Embryonic facial prominence (tissue), 1 donor: ENCODE results near the gene NEDD9.

ENCODE experiments used
- DNase-seq: peaks from one replicate; pipeline ENCODE4 v3.0.0-alpha.2; 2016; ENCODE audit errors: extremely low spot score

The NEDD9 gene

DNA sequence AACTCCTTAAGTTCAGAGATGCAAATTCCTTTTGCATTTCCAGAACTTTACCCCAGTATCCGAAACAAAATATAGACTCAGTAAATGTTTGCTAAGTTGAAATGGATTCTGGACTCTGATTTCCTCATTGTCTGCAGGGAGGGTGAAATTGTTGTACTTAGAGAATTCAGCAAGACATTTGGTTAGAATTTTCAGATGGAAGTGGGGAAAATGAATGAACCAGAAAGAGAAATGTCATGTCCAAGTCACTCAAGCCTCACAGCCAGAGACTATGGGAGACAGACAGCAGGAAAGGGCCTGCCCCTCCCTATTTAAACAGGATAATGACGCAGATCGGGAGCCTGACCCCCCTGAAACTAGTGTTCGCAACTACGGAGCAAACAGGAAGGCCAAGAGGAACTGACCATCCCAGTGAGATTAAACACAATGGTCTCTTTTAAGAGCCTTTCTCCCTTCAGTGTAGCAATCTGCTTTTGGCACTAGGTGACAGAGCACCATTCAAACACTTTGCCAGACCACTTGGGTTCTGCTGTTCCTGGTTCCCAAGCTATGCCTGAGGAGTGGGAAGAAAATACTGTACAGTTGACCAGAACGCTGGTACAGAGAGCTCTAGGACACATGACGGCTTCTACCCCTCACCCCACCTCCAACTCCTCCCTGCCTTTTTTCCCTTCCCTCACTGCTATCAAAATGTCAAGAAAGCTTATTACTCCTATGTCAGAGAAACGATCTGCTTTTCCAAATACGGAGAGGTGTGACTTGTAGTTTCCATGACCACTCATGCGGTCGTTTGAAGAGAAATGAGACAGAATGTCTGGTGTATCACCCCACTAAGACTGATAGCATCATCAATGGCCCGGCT lies 13.7 kb downstream of the NEDD9 start:
- DNase-seq, result no peak

- DNase-seq, result no peak
Observed at GRCh38 chr6:11218102-11218442, 14.4 kb downstream of the NEDD9 start.

- no peak for DNase-seq
Observed at GRCh38 chr6:11217360-11218101, 14.9 kb downstream of the NEDD9 start.

- DNase-seq, result no peak
Observed at GRCh38 chr6:11215773-11216172, 16.7 kb downstream of the NEDD9 start.

DNA sequence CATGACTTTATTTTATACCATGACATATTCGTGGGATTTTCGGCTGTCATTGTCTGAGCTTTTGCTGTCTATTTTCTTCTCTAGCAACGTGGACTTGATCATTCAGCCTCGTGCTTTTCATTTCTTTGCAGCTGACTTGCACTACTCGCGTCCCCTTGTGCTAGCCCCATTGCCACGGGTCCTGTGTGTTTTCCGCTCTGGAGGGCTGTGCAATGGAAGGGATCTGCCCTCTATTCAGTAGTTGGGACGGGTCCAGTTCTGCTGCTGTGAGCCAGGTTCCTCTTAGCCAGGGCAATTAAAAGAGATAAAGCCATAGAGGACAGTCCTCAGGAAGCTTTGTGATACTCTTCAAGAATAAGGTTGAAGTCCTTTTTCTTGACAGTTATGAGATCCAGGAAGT lies 17.6 kb downstream of the NEDD9 start:
- DNase-seq, result no peak

DNA sequence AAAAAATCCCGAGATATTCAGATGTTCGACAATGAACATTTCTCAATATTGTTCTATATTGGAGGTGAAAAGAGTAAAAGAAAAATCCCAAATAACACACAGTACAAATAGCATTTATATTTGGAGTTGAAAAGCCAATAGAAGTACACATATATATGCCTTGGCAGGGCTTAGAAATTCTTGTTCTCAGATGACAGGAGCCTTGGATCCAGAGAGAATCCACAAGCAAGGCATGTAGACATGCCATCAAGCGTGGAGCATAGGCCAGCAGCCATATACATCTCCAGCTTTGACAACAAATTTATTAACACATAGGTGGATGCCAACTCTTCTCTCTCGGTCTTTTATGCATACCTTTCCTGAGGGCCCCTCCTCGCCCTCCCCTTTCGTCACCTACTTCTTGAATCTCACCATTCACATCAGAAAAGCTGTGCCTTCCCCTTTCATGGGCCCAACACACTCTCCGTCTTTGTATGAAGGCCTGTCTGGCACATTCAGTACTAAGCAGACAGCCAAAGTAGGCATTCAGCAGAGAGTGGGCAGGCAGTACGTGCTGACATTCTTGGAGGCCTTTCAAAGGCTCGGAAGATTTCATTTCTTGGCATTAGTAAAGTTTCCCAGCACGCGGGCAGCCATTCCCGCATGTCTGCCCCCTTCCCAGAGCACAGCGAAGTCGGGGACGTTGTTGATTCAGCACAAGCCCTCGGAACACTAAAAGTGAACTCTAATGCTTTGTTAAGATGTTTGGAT lies 18.2 kb downstream of the NEDD9 start:
- DNase-seq, result no peak

DNA sequence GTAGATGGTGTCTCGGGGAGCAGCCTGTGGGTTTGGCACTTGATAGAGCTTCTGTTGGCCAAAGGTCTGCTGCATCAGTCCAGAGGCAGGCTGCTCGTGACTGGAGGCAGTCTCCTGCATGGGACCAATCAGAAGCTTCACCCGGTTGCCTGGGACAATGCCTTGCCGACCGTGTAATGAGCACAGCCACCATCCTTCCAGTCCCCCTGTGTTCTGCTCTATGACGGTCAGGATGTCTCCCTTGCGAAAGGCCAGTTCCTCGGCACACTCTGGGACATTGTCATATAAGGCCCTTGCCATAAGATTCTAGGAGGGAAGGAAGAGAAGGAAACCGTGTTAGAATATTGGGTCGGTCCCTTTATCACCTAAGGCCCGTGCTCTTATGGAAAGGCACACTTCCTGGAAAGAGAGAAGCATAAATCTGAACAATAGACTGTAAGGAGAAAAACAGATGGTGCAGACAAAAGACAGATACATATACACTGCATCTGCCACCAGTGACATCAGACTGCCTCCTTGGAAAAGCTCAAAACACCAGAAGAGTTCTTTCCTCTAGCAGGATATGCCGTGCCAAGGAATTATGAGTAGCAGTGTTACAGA lies 18.9 kb downstream of the NEDD9 start:
- DNase-seq, result no peak

- DNase-seq, result no peak
Observed at GRCh38 chr6:11212664-11213063, 19.8 kb downstream of the NEDD9 start.

GRCh38 chr6:11211254-11211653 lies 21.2 kb downstream of the NEDD9 start:
- DNase-seq, result no peak

GRCh38 chr6:11210386-11211138 lies 21.9 kb downstream of the NEDD9 start:
- no peak for DNase-seq

DNA sequence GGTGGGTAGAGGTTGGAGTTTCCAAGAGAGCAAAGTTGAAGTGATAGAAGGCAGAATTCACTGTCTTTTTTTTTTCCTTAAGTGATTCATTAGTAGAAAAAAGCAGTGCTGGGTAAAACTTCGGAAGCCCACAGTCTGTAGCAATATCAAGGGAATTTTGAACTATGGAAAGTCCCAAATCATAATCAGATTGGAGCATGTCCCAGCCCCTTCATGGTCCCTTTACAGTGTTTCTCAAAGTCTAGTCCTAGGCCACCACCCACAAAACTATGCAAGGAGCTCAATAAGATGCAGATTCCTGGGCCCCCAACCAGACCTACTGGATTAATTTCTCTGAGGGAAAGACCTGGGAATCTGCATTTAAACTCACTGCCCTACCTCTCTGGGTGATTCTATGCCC lies 22.6 kb downstream of the NEDD9 start:
- DNase-seq, result no peak

DNA sequence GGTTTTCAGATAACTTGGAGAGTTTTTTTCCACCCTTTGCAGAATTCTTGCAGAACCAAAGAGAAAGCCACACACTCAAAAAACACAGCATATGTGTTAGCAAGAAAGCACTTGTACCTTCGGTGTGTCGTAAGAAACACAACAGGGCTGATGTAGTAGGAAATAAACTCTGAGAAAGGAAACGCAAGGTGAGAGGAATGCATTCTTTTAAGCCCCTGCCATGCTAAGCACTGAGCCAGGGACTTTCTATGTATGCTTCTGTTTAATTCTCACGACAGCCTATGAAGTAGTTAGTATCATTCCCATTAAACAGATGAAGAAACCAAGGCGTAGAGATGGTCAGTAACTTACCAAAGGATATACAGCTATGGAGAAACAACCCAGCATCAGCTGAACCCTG lies 23.1 kb downstream of the NEDD9 start:
- no peak for DNase-seq

- no peak for DNase-seq
Observed at GRCh38 chr6:11208854-11209253, 23.6 kb downstream of the NEDD9 start.

- DNase-seq, result no peak
Observed at GRCh38 chr6:11208267-11208666, 24.2 kb downstream of the NEDD9 start.

GRCh38 chr6:11207199-11207968 lies 25.1 kb downstream of the NEDD9 start:
- DNase-seq, result no peak

GRCh38 chr6:11206576-11206975 lies 25.9 kb downstream of the NEDD9 start:
- DNase-seq, result no peak

DNA sequence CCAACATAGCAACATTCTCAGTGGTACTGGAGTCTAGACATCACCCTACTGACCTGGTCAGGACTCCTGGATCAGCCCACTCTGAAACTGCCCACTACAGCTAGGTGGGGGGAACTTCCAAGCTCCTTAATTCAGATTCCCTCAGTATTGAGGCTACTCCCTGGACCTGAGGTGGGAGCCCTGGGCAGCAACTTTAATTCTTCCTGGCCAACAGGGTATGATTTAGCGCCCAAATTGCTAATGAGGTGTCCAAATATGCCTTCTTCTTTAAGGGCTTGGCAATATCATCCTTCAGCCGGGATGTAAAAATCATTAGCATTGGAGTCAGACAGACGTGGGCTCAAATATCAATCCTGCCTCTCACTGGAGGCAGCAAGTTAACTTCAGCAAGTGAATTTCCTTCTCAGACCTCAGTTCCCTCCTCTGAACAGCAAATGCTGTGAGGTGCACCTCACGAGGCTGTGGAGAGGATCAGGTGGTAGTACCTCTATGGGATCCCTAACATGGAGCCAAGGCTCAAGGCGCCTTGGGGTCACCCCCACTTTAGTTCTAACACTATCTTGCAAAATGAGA lies 27.6 kb downstream of the NEDD9 start:
- DNase-seq, result no peak

DNA sequence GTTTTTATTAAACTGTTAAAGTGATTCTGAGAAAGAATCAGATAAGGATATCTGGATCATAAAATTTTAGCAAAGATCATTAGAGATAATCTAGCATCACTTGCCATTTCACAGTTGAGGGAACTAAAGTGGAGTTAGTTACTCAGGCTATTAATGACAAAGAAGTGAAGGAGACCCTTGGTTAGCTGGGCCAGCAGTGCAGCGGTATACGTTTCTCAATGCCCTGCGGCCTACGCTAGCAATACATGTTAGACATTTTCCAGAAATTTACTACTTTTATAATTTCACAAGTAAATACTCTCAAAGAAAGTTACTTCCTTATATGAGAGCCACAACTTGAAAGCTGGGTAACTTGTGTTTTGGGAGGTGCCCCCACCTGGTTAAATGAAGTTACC lies 28.5 kb downstream of the NEDD9 start:
- DNase-seq, result no peak

- no peak for DNase-seq
Observed at GRCh38 chr6:11203306-11204004, 29.0 kb downstream of the NEDD9 start.
